Endothelial cell of umbilical vein (primary cell): ENCODE measurements around the gene UBE2H. TPM values are rescaled to one million over a fixed set of nuclear protein-coding genes. Genes with fewer than 3 reads are reported as not detected.

ENCODE experiments used
- BruUV-seq: library from RNA; stranded (reverse); fragments of 400-500 nt; replicated peaks from 2 replicates; lab custom pipeline; 2021; lab: Mats Ljungman, UMichigan
- CTCF ChIA-PET: fragments of 300-600, 350-600 bp; sonication (Branson Sonifier 250); formaldehyde crosslinking; loops from one replicate; lab custom pipeline; 2021; ENCODE audit warnings: antibody characterized with exemption, inconsistent platforms; lab: Charles Lee
- POLR2A ChIA-PET: fragments of 300-600, 350-600 bp; sonication (Branson Sonifier 250); formaldehyde crosslinking; loops from one replicate; lab custom pipeline; 2021; ENCODE audit warnings: antibody characterized with exemption, inconsistent platforms; lab: Charles Lee
- DNase-seq: peaks from one replicate; pipeline ENCODE4 v3.0.0-alpha.2; 2011; ENCODE audit warnings: low read depth, low spot score
- FAIRE-seq: peaks from 2 replicates; lab custom pipeline; 2011; peaks lifted over from hg19 to GRCh38; lab: Jason Lieb, UNC
- H2AFZ ChIP-seq: 2 replicates; pipeline ENCODE4 v1.6.0; 2012; ENCODE audit warnings: low read depth, low read length, control low read depth, inconsistent platforms
- H3K27ac ChIP-seq: 2 replicates; pipeline ENCODE4 v1.5.1; 2011; ENCODE audit warnings: low read depth, mild to moderate bottlenecking, control low read depth, low read length, moderate library complexity; ENCODE audit not compliant: insufficient read depth
- H3K27me3 ChIP-seq, 2 experiments: 2 replicates each; pipeline versions ENCODE4 v1.6.0 to v1.6.1; 2011; ENCODE audit warnings: low read length in 2 of 2, mixed read lengths in 1 of 2; ENCODE audit not compliant: control insufficient read depth in 2 of 2, insufficient read depth in 2 of 2
- H3K36me3 ChIP-seq, 2 experiments: 2 replicates in 1 of 2; 3 replicates in 1 of 2; pipeline ENCODE4 v1.5.1; 2011; ENCODE audit warnings: low read length in 2 of 2, mild to moderate bottlenecking in 1 of 2, moderate library complexity in 1 of 2; ENCODE audit not compliant: control insufficient read depth in 2 of 2, insufficient read depth in 2 of 2; ENCODE audit errors: extremely low read depth in 1 of 2
- H3K4me1 ChIP-seq: 3 replicates; pipeline ENCODE4 v1.5.1; 2011; ENCODE audit warnings: mild to moderate bottlenecking, low read length; ENCODE audit not compliant: control insufficient read depth, insufficient read depth; ENCODE audit errors: extremely low read depth
- H3K4me2 ChIP-seq: 2 replicates; pipeline ENCODE4 v1.6.1; 2011; ENCODE audit warnings: low read length, control low read depth, mixed read lengths; ENCODE audit not compliant: insufficient read depth
- H3K4me3 ChIP-seq, 3 experiments: fragments of 200-600 bp in 1 of 3; sonication (generic), shearing (Covaris generic) in 1 of 3; replicated peaks in 1 of 3; 2 replicates each; pipeline ENCODE4 v1.5.1; 2011 to 2016; ENCODE audit warnings: control low read depth in 3 of 3, low read length in 3 of 3, mild to moderate bottlenecking in 2 of 3, inconsistent platforms in 1 of 3, low read depth in 1 of 3, moderate library complexity in 1 of 3; ENCODE audit not compliant: insufficient read depth in 1 of 3
- H3K79me2 ChIP-seq: 2 replicates; pipeline ENCODE4 v1.6.0; 2012; ENCODE audit warnings: low read length, inconsistent platforms; ENCODE audit not compliant: control insufficient read depth, insufficient read depth
- H3K9ac ChIP-seq: replicated peaks from 2 replicates; pipeline ENCODE3; 2011; ENCODE audit warnings: low read length, control low read depth; ENCODE audit not compliant: insufficient read depth; ENCODE audit errors: extremely low read depth
- H3K9me1 ChIP-seq: replicated peaks from 3 replicates; pipeline ENCODE4 v1.6.0; 2011; ENCODE audit warnings: mild to moderate bottlenecking, low read length; ENCODE audit not compliant: control insufficient read depth, insufficient read depth; ENCODE audit errors: extremely low read depth
- H3K9me3 ChIP-seq: replicated peaks from 2 replicates; pipeline ENCODE4 v1.5.1; 2012; ENCODE audit warnings: low read length, inconsistent platforms; ENCODE audit not compliant: control insufficient read depth, insufficient read depth
- H4K20me1 ChIP-seq: replicated peaks from 2 replicates; pipeline ENCODE3; 2011; ENCODE audit warnings: mild to moderate bottlenecking, low read length; ENCODE audit not compliant: control insufficient read depth, insufficient read depth; ENCODE audit errors: extremely low read depth
- EZH2 ChIP-seq: IDR thresholded peaks from 2 replicates; pipeline ENCODE4 v1.6.1; 2012; ENCODE audit warnings: borderline replicate concordance, low read depth, mild to moderate bottlenecking, moderate library complexity, low read length, inconsistent platforms; ENCODE audit not compliant: severe bottlenecking
- FOS ChIP-seq: IDR thresholded peaks from 2 replicates; pipeline ENCODE4 v1.6.1; 2011; ENCODE audit warnings: mild to moderate bottlenecking, low read length, moderate library complexity, borderline replicate concordance; ENCODE audit not compliant: insufficient read depth
- MAX ChIP-seq: IDR thresholded peaks from 2 replicates; pipeline ENCODE4 v1.6.1; 2011; ENCODE audit not compliant: insufficient read depth, insufficient read length
- POLR2A ChIP-seq: IDR thresholded peaks from 2 replicates; pipeline ENCODE4 v1.6.1; 2012; ENCODE audit warnings: low read depth, mild to moderate bottlenecking, control low read depth, low read length
- POLR2AphosphoS5 ChIP-seq: IDR thresholded peaks from 2 replicates; pipeline ENCODE4 v1.6.1; 2012; ENCODE audit warnings: low read depth, mild to moderate bottlenecking, control low read depth, low read length, moderate library complexity; ENCODE audit not compliant: insufficient read depth
- dilution Hi-C: fragments of 300-500 bp; cut with MboI; formaldehyde crosslinking; loops from one replicate; pipeline ENCODE4 v1.15.0; 2019; ENCODE audit warnings: low sequenced_read_pairs; ENCODE audit not compliant: extremely low pct_ligation_motif_present
- intact Hi-C: fragments of 100-400 bp; cut with micrococcal nuclease; formaldehyde crosslinking; loops from one replicate; pipeline ENCODE4 v1.10.0; 2022
- polyA plus RNA-seq, 4 experiments: library from polyadenylated mRNA; depleted of rRNA in 3 of 4; stranded (reverse) in 3 of 4; unstranded in 1 of 4; fragments of >200 nt; gene quantifications; 2 replicates each; pipeline versions ENCODE4 v1.2.1 to v1.2.3, GENCODE V29; 2011 to 2012; ENCODE audit warnings: missing spikeins in 1 of 4
- total RNA-seq: library from RNA; stranded (reverse); gene quantifications from 2 replicates; pipeline ENCODE4 v1.2.3, GENCODE V29; 2021
- TF ChIP-seq, protein P1 (sequence below), 2 donors: IDR thresholded peaks; 1 replicate in 1 of 2; 2 replicates in 1 of 2; pipeline ENCODE4 v1.5.1; 2011; ENCODE audit warnings: low read length in 2 of 2, mild to moderate bottlenecking in 2 of 2, moderate library complexity in 2 of 2, control low read depth in 1 of 2, inconsistent platforms in 1 of 2, low read depth in 1 of 2; ENCODE audit not compliant: insufficient read depth in 1 of 2; ENCODE audit errors: extremely low read depth in 1 of 2

The UBE2H gene
- total and polyA plus RNA-seq, 2 donors (not counting 3 experiments of a cell fraction or from before 2014, with no cell fraction given), result 51.7 to 90.1 TPM

DNA sequence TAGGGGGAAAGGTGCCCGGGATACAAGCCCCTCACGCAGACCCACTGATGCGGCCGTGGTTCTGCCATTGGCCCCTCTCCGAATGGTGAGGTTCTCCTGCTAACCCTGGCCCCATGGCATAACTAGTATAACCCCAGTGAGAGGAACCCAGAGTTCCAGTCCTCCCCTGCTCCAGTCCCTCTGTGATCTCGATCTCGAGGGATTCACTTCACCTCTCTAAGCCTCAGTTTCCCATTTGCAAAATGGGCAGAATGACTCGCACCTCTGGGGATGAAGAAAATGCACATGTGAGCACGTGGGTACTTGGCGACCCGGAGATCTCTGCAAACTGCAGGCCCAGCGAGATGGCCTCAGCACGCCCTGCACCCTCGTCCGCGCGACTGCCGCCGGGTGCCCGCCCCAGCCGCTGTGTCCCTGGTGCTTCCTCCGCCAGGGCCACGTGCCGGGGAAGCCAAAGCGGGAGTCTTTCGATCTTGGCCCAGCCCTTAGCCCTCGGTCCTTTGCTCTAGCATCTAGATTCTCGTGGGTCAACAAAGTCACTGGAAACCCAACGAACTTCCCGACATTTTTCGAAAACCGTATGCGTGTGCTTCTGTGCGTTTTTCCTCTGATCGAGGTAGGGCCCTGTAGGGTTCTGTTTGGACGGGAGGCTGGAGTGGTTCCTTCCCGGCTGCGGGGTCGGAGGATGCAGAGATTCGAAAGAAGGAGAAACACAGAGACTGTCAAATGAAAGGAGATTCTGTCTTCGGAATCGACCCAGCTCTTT is 169.8 kb downstream of the UBE2H start:
- Histone ChIP-seq H3K36me3 (no peaks in the 10 kb centered on the region), H3K27me3 (peaks cover 76 to 94% of the 10 kb centered on the region in 2 experiments), H3K9me3 (no peaks in the 10 kb centered on the region), H4K20me1 (no peaks in the 10 kb centered on the region), H3K9ac (no peak overlapping the region), H3K79me2 (no peaks in the 10 kb centered on the region), H3K27ac (no peak overlapping the region), H3K4me3 (no peak overlapping the region), H3K9me1 (no peaks in the 10 kb centered on the region), H3K4me2 (no peak overlapping the region), H2AFZ (no peak overlapping the region), H3K4me1 (no peaks in the 10 kb centered on the region)
- ChIA-PET CTCF (no interaction called here), POLR2A (no interaction called here)
- no TSS peak for BruUV-seq
- DNase-seq (peak; percentile 11), FAIRE-seq (peak; percentile 54)
- dilution Hi-C loops, result no loop called here
- intact Hi-C loops, result no loop called here
- TF ChIP-seq POLR2A (no peak), MAX (no peak), FOS (no peak), POLR2AphosphoS5 (no peak), EZH2 (peak; percentile 79)
- TF ChIP-seq, protein P1, sequence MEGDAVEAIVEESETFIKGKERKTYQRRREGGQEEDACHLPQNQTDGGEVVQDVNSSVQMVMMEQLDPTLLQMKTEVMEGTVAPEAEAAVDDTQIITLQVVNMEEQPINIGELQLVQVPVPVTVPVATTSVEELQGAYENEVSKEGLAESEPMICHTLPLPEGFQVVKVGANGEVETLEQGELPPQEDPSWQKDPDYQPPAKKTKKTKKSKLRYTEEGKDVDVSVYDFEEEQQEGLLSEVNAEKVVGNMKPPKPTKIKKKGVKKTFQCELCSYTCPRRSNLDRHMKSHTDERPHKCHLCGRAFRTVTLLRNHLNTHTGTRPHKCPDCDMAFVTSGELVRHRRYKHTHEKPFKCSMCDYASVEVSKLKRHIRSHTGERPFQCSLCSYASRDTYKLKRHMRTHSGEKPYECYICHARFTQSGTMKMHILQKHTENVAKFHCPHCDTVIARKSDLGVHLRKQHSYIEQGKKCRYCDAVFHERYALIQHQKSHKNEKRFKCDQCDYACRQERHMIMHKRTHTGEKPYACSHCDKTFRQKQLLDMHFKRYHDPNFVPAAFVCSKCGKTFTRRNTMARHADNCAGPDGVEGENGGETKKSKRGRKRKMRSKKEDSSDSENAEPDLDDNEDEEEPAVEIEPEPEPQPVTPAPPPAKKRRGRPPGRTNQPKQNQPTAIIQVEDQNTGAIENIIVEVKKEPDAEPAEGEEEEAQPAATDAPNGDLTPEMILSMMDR (IDR thresholded peaks at IDR 0.05; ENCODE audit: extremely low read depth in 1 of 2, insufficient read depth in 1 of 2, low read depth in 1 of 2, low read length in 2 of 2), result no peak
